T-cell (primary cell): Measurements from ENCODE around the gene CHURC1. TPM values are rescaled to one million over a fixed set of nuclear protein-coding genes. Genes with fewer than 3 reads are reported as not detected.

ENCODE experiments used
- ATAC-seq, 4 experiments: fragments of 200-7000 bp in 3 of 4; fragments of 150-1000 bp in 1 of 4; cut with Tn5 transposase; replicated peaks in 1 of 4; 1 replicate in 3 of 4; 2 replicates in 1 of 4; pipeline ENCODE4 v1.10.0; 2021; ENCODE audit warnings: moderate library complexity in 3 of 4, mild to moderate bottlenecking in 2 of 4, moderate number of reproducible peaks in 1 of 4
- CTCF ChIA-PET, 2 donors: fragments of 300-600 bp; sonication (Branson Sonifier 250); formaldehyde crosslinking; loops; one replicate each; lab custom pipeline; 2022; ENCODE audit warnings: antibody characterized with exemption in 2 of 2; lab: Charles Lee
- POLR2A ChIA-PET, 2 donors: fragments of 300-600 bp; sonication (Branson Sonifier 250); formaldehyde crosslinking; loops; one replicate each; lab custom pipeline; 2022; ENCODE audit warnings: antibody characterized with exemption in 2 of 2; lab: Charles Lee
- DNase-seq, 35 experiments: peaks; one replicate each; pipeline versions ENCODE4 v3.0.0 to v3.0.0-alpha.2; 2013 to 2023
- H3K27ac ChIP-seq: one replicate; pipeline ENCODE4 v1.5.1; 2013; ENCODE audit warnings: low read length
- H3K27me3 ChIP-seq, 2 experiments: replicated peaks in 1 of 2; 1 replicate in 1 of 2; 2 replicates in 1 of 2; pipeline versions ENCODE4 v1.6.1 to v1.7.0; 2013; ENCODE audit warnings: low read length in 1 of 2, mixed read lengths in 1 of 2; ENCODE audit not compliant: control insufficient read depth in 2 of 2, insufficient read depth in 2 of 2; ENCODE audit errors: extremely low read depth in 1 of 2
- H3K36me3 ChIP-seq, 2 donors: 1 replicate in 1 of 2; 2 replicates in 1 of 2; pipeline versions ENCODE4 v1.6.1 to v1.7.0; 2013; ENCODE audit warnings: low read length in 1 of 2; ENCODE audit not compliant: control insufficient read depth in 2 of 2, insufficient read depth in 1 of 2; ENCODE audit errors: extremely low read depth in 1 of 2
- H3K4me1 ChIP-seq, 2 experiments: 1 replicate in 1 of 2; 2 replicates in 1 of 2; pipeline versions ENCODE4 v1.6.1 to v1.7.0; 2013; ENCODE audit warnings: low read length in 2 of 2, mixed read lengths in 1 of 2; ENCODE audit not compliant: insufficient read depth in 2 of 2, control insufficient read depth in 1 of 2; ENCODE audit errors: extremely low read depth in 1 of 2
- H3K4me3 ChIP-seq, 2 donors: 1 replicate in 1 of 2; 2 replicates in 1 of 2; pipeline versions ENCODE4 v1.5.1 to v1.7.0; 2013; ENCODE audit warnings: mild to moderate bottlenecking in 2 of 2, low read length in 1 of 2, moderate library complexity in 1 of 2; ENCODE audit not compliant: control insufficient read depth in 1 of 2; ENCODE audit errors: extremely low read depth in 1 of 2
- H3K9me3 ChIP-seq: 2 replicates; pipeline ENCODE4 v1.7.0; 2013
- H3K27ac Mint-ChIP-seq, 2 donors: one replicate each; pipeline ENCODE4 v1.8.0; 2020 to 2021; ENCODE audit warnings: mild to moderate bottlenecking in 2 of 2, mixed read lengths in 2 of 2
- H3K27me3 Mint-ChIP-seq, 2 donors: one replicate each; pipeline ENCODE4 v1.8.0; 2021 to 2022; ENCODE audit warnings: mixed read lengths in 2 of 2
- H3K36me3 Mint-ChIP-seq: one replicate; pipeline ENCODE4 v1.8.0; 2021; ENCODE audit warnings: mixed read lengths
- H3K4me1 Mint-ChIP-seq, 3 donors: one replicate each; pipeline ENCODE4 v1.8.0; 2020 to 2022; ENCODE audit warnings: mixed read lengths in 3 of 3, mild to moderate bottlenecking in 1 of 3
- H3K4me3 Mint-ChIP-seq, 3 donors: one replicate each; pipeline ENCODE4 v1.8.0; 2020 to 2022; ENCODE audit warnings: mild to moderate bottlenecking in 3 of 3, mixed read lengths in 3 of 3, moderate library complexity in 3 of 3
- H3K9me3 Mint-ChIP-seq, 3 donors: one replicate each; pipeline ENCODE4 v1.8.0; 2020 to 2022; ENCODE audit warnings: mixed read lengths in 3 of 3
- WGBS: methylation state at CpG from one replicate; pipeline ENCODE4 v1.1.5; 2013; ENCODE audit warnings: missing lambda C conversion rate; ENCODE audit not compliant: insufficient coverage; 5-methylcytosine and 5-hydroxymethylcytosine counted together
- total RNA-seq, 35 experiments: library from RNA in 6 of 35; stranded (reverse) in 6 of 35; fragments of 120-200 nt in 1 of 35; gene quantifications; one replicate each; pipeline versions ENCODE4 v1.2.1 to v1.2.4 and lab custom pipeline; 2013 to 2026

CHURC1 gene
- total RNA-seq, 5 donors from 2014 or later (not counting 1 experiment from before 2014, with no cell fraction given), result 57.6 to 99.7 (median 91.1) TPM

- ATAC-seq, result peak; percentile 80 to 86 (median 82)
- under 1% methylated on average over 54 of the region's 61 CpGs for WGBS
- Histone ChIP-seq H3K27ac (no peak within 1 kb of the TSS), H3K27me3 (peaks cover 14 to 29% of the 10 kb centered on the region in 2 experiments), H3K36me3 (no peaks in the 10 kb centered on the region), H3K4me1 (peaks cover 4 to 16% of the 10 kb centered on the region in 2 experiments), H3K4me3 (peak within 1 kb of the TSS; percentile 61 to 64), H3K9me3 (no peaks in the 10 kb centered on the region)
- H3K9me3 Mint-ChIP-seq, result no peaks in the 10 kb centered on the region
- no peaks in the 10 kb centered on the region for H3K36me3 Mint-ChIP-seq
- POLR2A ChIA-PET, result no interaction called here
- CTCF ChIA-PET, result interaction anchor here (0.6 to 2.8 kb wide), 8 partner anchors 10 to 107 kb away, joined by 3 to 15 read pairs (median 3); partner anchors contain the start of gene FNTB (in 1 of the 2)
- H3K4me3 Mint-ChIP-seq, result peak within 1 kb of the TSS; percentile 82 to 85 (median 82)
- H3K4me1 Mint-ChIP-seq, result peaks cover 0 to 8% (median 8%) of the 10 kb centered on the region in 3 donors
- DNase-seq, result peak in 34 of 35 experiments; percentile 19 to 62 (median 44)
- no peak within 1 kb of the TSS for H3K27ac Mint-ChIP-seq
- H3K27me3 Mint-ChIP-seq, result peaks cover 17 to 45% of the 10 kb centered on the region in 2 donors
Observed at GRCh38 chr14:64879635-64880220, 34.5 kb upstream of the CHURC1 start, which contains the start of gene SPTB. TSS of gene SPTB (minus strand) at chr14:64879907. CDS start at chr14:64823094, 56,813 bp downstream.

- Histone ChIP-seq H3K27me3 (peaks cover 15 to 29% of the 10 kb centered on the region in 2 experiments), H3K4me3 (peak overlapping the region; percentile 61 to 64), H3K4me1 (peaks cover 4 to 16% of the 10 kb centered on the region in 2 experiments), H3K36me3 (no peaks in the 10 kb centered on the region), H3K9me3 (no peaks in the 10 kb centered on the region), H3K27ac (no peak overlapping the region)
- ChIA-PET CTCF (interaction anchor here (0.7 to 2.8 kb wide), 11 partner anchors 9 to 581 kb away, joined by 3 to 15 read pairs (median 3); partner anchors contain the start of gene FNTB (in 1 of the 2)), POLR2A (interaction anchor here in 1 of 2 donors (1.2 kb wide), 1 partner anchor 68 kb away, joined by 3 read pairs; no protein-coding TSS in a partner anchor)
- H3K27me3 Mint-ChIP-seq, result peaks cover 19 to 45% of the 10 kb centered on the region in 2 donors
- H3K4me1 Mint-ChIP-seq, result peaks cover 0 to 8% (median 8%) of the 10 kb centered on the region in 3 donors
- peak; percentile 85 to 89 (median 88) for ATAC-seq
- H3K27ac Mint-ChIP-seq, result no peak overlapping the region
- H3K4me3 Mint-ChIP-seq, result peak overlapping the region; percentile 82 to 85 (median 82)
- no peaks in the 10 kb centered on the region for H3K9me3 Mint-ChIP-seq
- H3K36me3 Mint-ChIP-seq, result no peaks in the 10 kb centered on the region
- 3% methylated on average over 37 of the region's 49 CpGs for WGBS
- peak in 34 of 35 experiments; percentile 13 to 65 (median 44) for DNase-seq
Observed at GRCh38 chr14:64880221-64881121, 33.8 kb upstream of the CHURC1 start.

GRCh38 chr14:64885559-64885958 lies 28.7 kb upstream of the CHURC1 start:
- H3K36me3 ChIP-seq, result no peaks in the 10 kb centered on the region
- ATAC-seq (no peak), DNase-seq (no peak)
- no peak overlapping the region for H3K4me3 ChIP-seq
- H3K36me3 Mint-ChIP-seq, result no peaks in the 10 kb centered on the region
- H3K27ac Mint-ChIP-seq, result no peak overlapping the region
- peaks cover 0 to 6% (median 6%) of the 10 kb centered on the region in 3 donors for H3K4me1 Mint-ChIP-seq
- H3K4me3 Mint-ChIP-seq, result no peak overlapping the region
- POLR2A ChIA-PET, result no interaction called here
- H3K27me3 ChIP-seq, result peaks cover 6 to 13% of the 10 kb centered on the region in 2 experiments
- peaks cover 23 to 31% of the 10 kb centered on the region in 2 donors for H3K27me3 Mint-ChIP-seq
- CTCF ChIA-PET, result no interaction called here
- WGBS, result 100% methylated on average over 1 of the region's 2 CpGs
- no peaks in the 10 kb centered on the region for H3K9me3 Mint-ChIP-seq
- no peak overlapping the region for H3K27ac ChIP-seq
- no peaks in the 10 kb centered on the region for H3K9me3 ChIP-seq
- H3K4me1 ChIP-seq, result peaks cover 2 to 5% of the 10 kb centered on the region in 2 experiments

- no peak for ATAC-seq
- no peak for DNase-seq
- no peaks in the 10 kb centered on the region for H3K9me3 Mint-ChIP-seq
- peaks cover 11 to 12% of the 10 kb centered on the region in 2 donors for H3K27me3 Mint-ChIP-seq
- H3K4me1 Mint-ChIP-seq, result peaks cover 0 to 5% (median 0%) of the 10 kb centered on the region in 3 donors
- Histone ChIP-seq H3K27me3 (peaks cover 4 to 8% of the 10 kb centered on the region in 2 experiments), H3K27ac (no peak overlapping the region), H3K36me3 (no peaks in the 10 kb centered on the region), H3K9me3 (no peaks in the 10 kb centered on the region), H3K4me1 (no peaks in the 10 kb centered on the region), H3K4me3 (no peak overlapping the region)
- no peaks in the 10 kb centered on the region for H3K36me3 Mint-ChIP-seq
- POLR2A ChIA-PET, result interaction anchor here in 1 of 2 donors (0.7 kb wide), 1 partner anchor 194 kb away, joined by 3 read pairs; no protein-coding TSS in a partner anchor
- no peak overlapping the region for H3K4me3 Mint-ChIP-seq
- CTCF ChIA-PET, result interaction anchor here (0.6 to 4.9 kb wide), 9 partner anchors 8 to 526 kb away, joined by 3 to 60 read pairs (median 5); partner anchors contain the start of gene SPTB (in 1 of the 2)
- H3K27ac Mint-ChIP-seq, result no peak overlapping the region
- no CpG with 5 or more reads among the region's 6 CpGs for WGBS
Observed at GRCh38 chr14:64889352-64889751, 24.9 kb upstream of the CHURC1 start.

GRCh38 chr14:64891173-64891838 lies 22.9 kb upstream of the CHURC1 start:
- H3K27ac Mint-ChIP-seq, result no peak overlapping the region
- POLR2A ChIA-PET, result interaction anchor here in 1 of 2 donors (0.5 to 1.2 kb wide), 4 partner anchors 24 to 1177 kb away, joined by 3 to 5 read pairs (median 4); no protein-coding TSS in a partner anchor

More at GRCh38 chr14:64891173-64891838, 22.9 kb upstream of the CHURC1 start:
- CTCF ChIA-PET, result interaction anchor here (0.5 to 4.9 kb wide), 47 partner anchors 9 to 588 kb away, joined by 3 to 60 read pairs (median 4); partner anchors contain the start of genes CHURC1 (in 1 of the 2) and SPTB (in 1 of the 2)
- no peaks in the 10 kb centered on the region for H3K9me3 Mint-ChIP-seq
- ATAC-seq, result no peak
- no peak for DNase-seq
- no peak overlapping the region for H3K4me3 Mint-ChIP-seq
- Histone ChIP-seq H3K9me3 (no peaks in the 10 kb centered on the region), H3K4me3 (no peak overlapping the region), H3K4me1 (no peaks in the 10 kb centered on the region), H3K27ac (no peak overlapping the region), H3K36me3 (no peaks in the 10 kb centered on the region), H3K27me3 (peaks cover 4% of the 10 kb centered on the region in 2 experiments)
- peaks cover 0 to 5% (median 0%) of the 10 kb centered on the region in 3 donors for H3K4me1 Mint-ChIP-seq
- 100% methylated on average over 2 of the region's 4 CpGs for WGBS
- H3K27me3 Mint-ChIP-seq, result peaks cover 3 to 5% of the 10 kb centered on the region in 2 donors
- no peaks in the 10 kb centered on the region for H3K36me3 Mint-ChIP-seq
